ENCODE results near the gene DHRS2. TPM values are rescaled to one million over a fixed set of nuclear protein-coding genes. Genes with fewer than 3 reads are reported as not detected.

The DHRS2 gene
- total and polyA plus RNA-seq, 2 of the 13 experiments (the other 11 are each of a cell fraction or from before 2014, with no cell fraction given) = 1,621 to 3,021 TPM

DNA sequence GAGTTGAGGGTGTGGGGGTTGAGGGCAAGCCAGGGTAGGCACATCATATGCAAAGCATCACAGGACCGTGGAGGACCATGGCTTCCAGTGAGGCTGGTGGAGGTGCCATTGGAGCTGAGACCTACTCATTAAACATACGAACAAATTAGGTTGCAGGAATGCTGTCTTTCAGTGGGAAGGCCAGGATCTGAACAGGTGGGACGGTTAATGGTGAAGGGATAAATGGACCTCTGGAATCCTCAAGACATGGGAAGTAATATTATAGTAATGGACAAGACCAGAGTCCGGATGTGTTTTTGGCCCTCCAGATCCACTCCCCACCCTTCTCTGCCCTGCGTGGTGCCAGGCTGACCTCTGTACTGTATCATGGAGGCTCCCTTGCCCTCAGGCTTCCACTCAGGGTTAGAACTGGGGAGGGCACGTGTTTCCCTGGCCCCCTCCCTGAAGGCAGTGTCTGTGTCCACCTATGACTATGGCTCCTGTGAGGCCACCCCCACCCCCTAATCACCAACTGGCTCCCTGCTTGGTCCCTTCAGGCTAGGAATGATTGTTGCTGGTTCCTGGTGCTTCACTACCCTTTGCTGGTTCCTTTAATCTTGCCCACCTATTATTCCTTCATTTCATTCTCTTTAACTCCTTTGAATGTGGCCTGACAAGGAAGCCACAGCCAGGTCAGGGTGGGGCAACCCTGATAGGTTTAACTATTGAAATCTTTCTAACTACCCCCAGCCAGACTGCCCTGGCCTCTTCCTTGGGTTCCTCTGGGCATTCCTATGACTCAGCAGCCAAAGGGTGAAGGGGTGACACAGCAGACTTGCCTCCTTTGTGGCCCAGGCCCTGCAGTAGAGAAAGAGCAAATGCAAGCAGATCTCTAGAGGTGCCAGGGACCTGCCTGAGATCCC lies 10.7 kb downstream of the DHRS2 start (continued):
- peak; percentile 12; the same call in 1 of the 2 replicates for TF ChIP-seq ESRRA (CRISPR knock-in tag; IDR thresholded peaks at IDR 0.05; ENCODE audit: low read depth)
- TF ChIP-seq FOXA1 (IDR thresholded peaks at IDR 0.05) = no peak
- peak; percentile 6; the same call in 1 of the 2 replicates for TF ChIP-seq FOXA1 (CRISPR knock-in tag; IDR thresholded peaks at IDR 0.05)
- peak; percentile 98 for TF ChIP-seq RBM22 (optimal IDR thresholded peaks at IDR 0.05; ENCODE audit: low read length)
- TF ChIP-seq NFKBIZ (CRISPR knock-in tag; IDR thresholded peaks at IDR 0.05) = 0 out of 2 replicates have a peak, but pooled peaks have one; percentile 2
- peak; percentile 28; the same call in 1 of the 2 replicates for TF ChIP-seq NR2F6 (IDR thresholded peaks at IDR 0.05)
- no peak for TF ChIP-seq NR2F6 (CRISPR knock-in tag; IDR thresholded peaks at IDR 0.05)
- TF ChIP-seq, protein P1, sequence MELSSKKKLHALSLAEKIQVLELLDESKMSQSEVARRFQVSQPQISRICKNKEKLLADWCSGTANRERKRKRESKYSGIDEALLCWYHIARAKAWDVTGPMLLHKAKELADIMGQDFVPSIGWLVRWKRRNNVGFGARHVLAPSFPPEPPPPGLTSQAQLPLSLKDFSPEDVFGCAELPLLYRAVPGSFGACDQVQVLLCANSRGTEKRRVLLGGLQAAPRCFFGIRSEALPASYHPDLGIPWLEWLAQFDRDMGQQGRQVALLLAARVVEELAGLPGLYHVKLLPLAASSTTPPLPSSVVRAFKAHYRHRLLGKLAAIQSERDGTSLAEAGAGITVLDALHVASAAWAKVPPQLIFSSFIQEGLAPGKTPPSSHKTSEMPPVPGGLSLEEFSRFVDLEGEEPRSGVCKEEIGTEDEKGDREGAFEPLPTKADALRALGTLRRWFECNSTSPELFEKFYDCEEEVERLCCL (CRISPR knock-in tag; IDR thresholded peaks at IDR 0.05; ENCODE audit: borderline replicate concordance) = no peak
- no peak for TF ChIP-seq TARDBP (CRISPR knock-in tag; IDR thresholded peaks at IDR 0.05)
- TF ChIP-seq ZNF276 (CRISPR knock-in tag; IDR thresholded peaks at IDR 0.05; ENCODE audit: low read depth) = no peak
- peak; percentile 75 for TF ChIP-seq MYC (CRISPR knock-in tag; IDR thresholded peaks at IDR 0.05; ENCODE audit: borderline replicate concordance)
- 0 out of 2 replicates have a peak, but pooled peaks have one; percentile 45 for TF ChIP-seq ZNF709 (CRISPR knock-in tag; IDR thresholded peaks at IDR 0.05)
- TF ChIP-seq IKZF4 (CRISPR knock-in tag; IDR thresholded peaks at IDR 0.05; ENCODE audit: borderline replicate concordance, low read depth, not compliant biosample characterization) = no peak
- peak; percentile 98 for TF ChIP-seq SSRP1 (CRISPR knock-in tag; IDR thresholded peaks at IDR 0.05)
- no peak for TF ChIP-seq SMARCC2 (IDR thresholded peaks at IDR 0.05)
- peak; percentile 95 for TF ChIP-seq AKAP8 (CRISPR knock-in tag; IDR thresholded peaks at IDR 0.05)
- TF ChIP-seq FOSL2 (CRISPR knock-in tag; IDR thresholded peaks at IDR 0.05) = peak; percentile 69
- 0 out of 2 replicates have a peak, but pooled peaks have one; percentile 10 for TF ChIP-seq HHEX (CRISPR knock-in tag; IDR thresholded peaks at IDR 0.05)
- TF ChIP-seq, protein P2, sequence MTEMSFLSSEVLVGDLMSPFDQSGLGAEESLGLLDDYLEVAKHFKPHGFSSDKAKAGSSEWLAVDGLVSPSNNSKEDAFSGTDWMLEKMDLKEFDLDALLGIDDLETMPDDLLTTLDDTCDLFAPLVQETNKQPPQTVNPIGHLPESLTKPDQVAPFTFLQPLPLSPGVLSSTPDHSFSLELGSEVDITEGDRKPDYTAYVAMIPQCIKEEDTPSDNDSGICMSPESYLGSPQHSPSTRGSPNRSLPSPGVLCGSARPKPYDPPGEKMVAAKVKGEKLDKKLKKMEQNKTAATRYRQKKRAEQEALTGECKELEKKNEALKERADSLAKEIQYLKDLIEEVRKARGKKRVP (CRISPR knock-in tag; IDR thresholded peaks at IDR 0.05) = peak; percentile 69 to 84
- TF ChIP-seq SNRNP70 (IDR thresholded peaks at IDR 0.05; ENCODE audit: low read depth, low read length) = peak; percentile 89
- 0 out of 2 replicates have a peak, but pooled peaks have one; percentile 25 for TF ChIP-seq ZNF772 (CRISPR knock-in tag; IDR thresholded peaks at IDR 0.05)
- 0 out of 2 replicates have a peak, but pooled peaks have one; percentile 65 for TF ChIP-seq ZZZ3 (CRISPR knock-in tag; IDR thresholded peaks at IDR 0.05; ENCODE audit: borderline replicate concordance)
- TF ChIP-seq ZNF788 (CRISPR knock-in tag; IDR thresholded peaks at IDR 0.05; ENCODE audit: borderline replicate concordance) = peak; percentile 10; the same call in 1 of the 2 replicates
- TF ChIP-seq KMT2A (CRISPR knock-in tag; IDR thresholded peaks at IDR 0.05) = no peak

Measured in HepG2 (cell line).